Endothelial cell of umbilical vein (primary cell): ENCODE measurements around the gene TRPV2. TPM values are rescaled to one million over a fixed set of nuclear protein-coding genes. Genes with fewer than 3 reads are reported as not detected.

Experiments
- BruUV-seq: library from RNA; stranded (reverse); fragments of 400-500 nt; replicated peaks from 2 replicates; lab custom pipeline; 2021; lab: Mats Ljungman, UMichigan
- CTCF ChIA-PET: fragments of 300-600, 350-600 bp; sonication (Branson Sonifier 250); formaldehyde crosslinking; loops from one replicate; lab custom pipeline; 2021; ENCODE audit warnings: antibody characterized with exemption, inconsistent platforms; lab: Charles Lee
- POLR2A ChIA-PET: fragments of 300-600, 350-600 bp; sonication (Branson Sonifier 250); formaldehyde crosslinking; loops from one replicate; lab custom pipeline; 2021; ENCODE audit warnings: antibody characterized with exemption, inconsistent platforms; lab: Charles Lee
- DNase-seq: peaks from one replicate; pipeline ENCODE4 v3.0.0-alpha.2; 2011; ENCODE audit warnings: low read depth, low spot score
- FAIRE-seq: peaks from 2 replicates; lab custom pipeline; 2011; peaks lifted over from hg19 to GRCh38; lab: Jason Lieb, UNC
- H2AFZ ChIP-seq: 2 replicates; pipeline ENCODE4 v1.6.0; 2012; ENCODE audit warnings: low read depth, low read length, control low read depth, inconsistent platforms
- H3K27ac ChIP-seq: 2 replicates; pipeline ENCODE4 v1.5.1; 2011; ENCODE audit warnings: low read depth, mild to moderate bottlenecking, control low read depth, low read length, moderate library complexity; ENCODE audit not compliant: insufficient read depth
- H3K27me3 ChIP-seq, 2 experiments: 2 replicates each; pipeline versions ENCODE4 v1.6.0 to v1.6.1; 2011; ENCODE audit warnings: low read length in 2 of 2, mixed read lengths in 1 of 2; ENCODE audit not compliant: control insufficient read depth in 2 of 2, insufficient read depth in 2 of 2
- H3K36me3 ChIP-seq, 2 experiments: 2 replicates in 1 of 2; 3 replicates in 1 of 2; pipeline ENCODE4 v1.5.1; 2011; ENCODE audit warnings: low read length in 2 of 2, mild to moderate bottlenecking in 1 of 2, moderate library complexity in 1 of 2; ENCODE audit not compliant: control insufficient read depth in 2 of 2, insufficient read depth in 2 of 2; ENCODE audit errors: extremely low read depth in 1 of 2
- H3K4me1 ChIP-seq: 3 replicates; pipeline ENCODE4 v1.5.1; 2011; ENCODE audit warnings: mild to moderate bottlenecking, low read length; ENCODE audit not compliant: control insufficient read depth, insufficient read depth; ENCODE audit errors: extremely low read depth
- H3K4me2 ChIP-seq: 2 replicates; pipeline ENCODE4 v1.6.1; 2011; ENCODE audit warnings: low read length, control low read depth, mixed read lengths; ENCODE audit not compliant: insufficient read depth
- H3K4me3 ChIP-seq, 3 experiments: fragments of 200-600 bp in 1 of 3; sonication (generic), shearing (Covaris generic) in 1 of 3; replicated peaks in 1 of 3; 2 replicates each; pipeline ENCODE4 v1.5.1; 2011 to 2016; ENCODE audit warnings: control low read depth in 3 of 3, low read length in 3 of 3, mild to moderate bottlenecking in 2 of 3, inconsistent platforms in 1 of 3, low read depth in 1 of 3, moderate library complexity in 1 of 3; ENCODE audit not compliant: insufficient read depth in 1 of 3
- H3K79me2 ChIP-seq: 2 replicates; pipeline ENCODE4 v1.6.0; 2012; ENCODE audit warnings: low read length, inconsistent platforms; ENCODE audit not compliant: control insufficient read depth, insufficient read depth
- H3K9ac ChIP-seq: replicated peaks from 2 replicates; pipeline ENCODE3; 2011; ENCODE audit warnings: low read length, control low read depth; ENCODE audit not compliant: insufficient read depth; ENCODE audit errors: extremely low read depth
- H3K9me1 ChIP-seq: replicated peaks from 3 replicates; pipeline ENCODE4 v1.6.0; 2011; ENCODE audit warnings: mild to moderate bottlenecking, low read length; ENCODE audit not compliant: control insufficient read depth, insufficient read depth; ENCODE audit errors: extremely low read depth
- H3K9me3 ChIP-seq: replicated peaks from 2 replicates; pipeline ENCODE4 v1.5.1; 2012; ENCODE audit warnings: low read length, inconsistent platforms; ENCODE audit not compliant: control insufficient read depth, insufficient read depth
- H4K20me1 ChIP-seq: replicated peaks from 2 replicates; pipeline ENCODE3; 2011; ENCODE audit warnings: mild to moderate bottlenecking, low read length; ENCODE audit not compliant: control insufficient read depth, insufficient read depth; ENCODE audit errors: extremely low read depth
- CTCF ChIP-seq, 2 donors: IDR thresholded peaks; 1 replicate in 1 of 2; 2 replicates in 1 of 2; pipeline ENCODE4 v1.5.1; 2011; ENCODE audit warnings: low read length in 2 of 2, mild to moderate bottlenecking in 2 of 2, moderate library complexity in 2 of 2, control low read depth in 1 of 2, inconsistent platforms in 1 of 2, low read depth in 1 of 2; ENCODE audit not compliant: insufficient read depth in 1 of 2; ENCODE audit errors: extremely low read depth in 1 of 2
- EZH2 ChIP-seq: IDR thresholded peaks from 2 replicates; pipeline ENCODE4 v1.6.1; 2012; ENCODE audit warnings: borderline replicate concordance, low read depth, mild to moderate bottlenecking, moderate library complexity, low read length, inconsistent platforms; ENCODE audit not compliant: severe bottlenecking
- FOS ChIP-seq: IDR thresholded peaks from 2 replicates; pipeline ENCODE4 v1.6.1; 2011; ENCODE audit warnings: mild to moderate bottlenecking, low read length, moderate library complexity, borderline replicate concordance; ENCODE audit not compliant: insufficient read depth
- GATA2 ChIP-seq: IDR thresholded peaks from 2 replicates; pipeline ENCODE4 v1.7.0; 2011; ENCODE audit warnings: low read depth, mild to moderate bottlenecking, moderate library complexity, mixed read lengths, low read length; ENCODE audit not compliant: insufficient read length, insufficient read depth
- JUN ChIP-seq: IDR thresholded peaks from 2 replicates; pipeline ENCODE4 v1.6.1; 2011; ENCODE audit warnings: borderline replicate concordance, low read depth; ENCODE audit not compliant: insufficient read length, insufficient read depth
- MAX ChIP-seq: IDR thresholded peaks from 2 replicates; pipeline ENCODE4 v1.6.1; 2011; ENCODE audit not compliant: insufficient read depth, insufficient read length
- MYC ChIP-seq: IDR thresholded peaks from one replicate; pipeline ENCODE4 v1.6.1; 2011; ENCODE audit warnings: mild to moderate bottlenecking, low read depth, low read length
- POLR2A ChIP-seq: IDR thresholded peaks from 2 replicates; pipeline ENCODE4 v1.6.1; 2012; ENCODE audit warnings: low read depth, mild to moderate bottlenecking, control low read depth, low read length
- POLR2AphosphoS5 ChIP-seq: IDR thresholded peaks from 2 replicates; pipeline ENCODE4 v1.6.1; 2012; ENCODE audit warnings: low read depth, mild to moderate bottlenecking, control low read depth, low read length, moderate library complexity; ENCODE audit not compliant: insufficient read depth
- dilution Hi-C: fragments of 300-500 bp; cut with MboI; formaldehyde crosslinking; loops from one replicate; pipeline ENCODE4 v1.15.0; 2019; ENCODE audit warnings: low sequenced_read_pairs; ENCODE audit not compliant: extremely low pct_ligation_motif_present
- intact Hi-C: fragments of 100-400 bp; cut with micrococcal nuclease; formaldehyde crosslinking; loops from one replicate; pipeline ENCODE4 v1.10.0; 2022
- polyA plus RNA-seq, 4 experiments: library from polyadenylated mRNA; depleted of rRNA in 3 of 4; stranded (reverse) in 3 of 4; unstranded in 1 of 4; fragments of >200 nt; gene quantifications; 2 replicates each; pipeline versions ENCODE4 v1.2.1 to v1.2.3, GENCODE V29; 2011 to 2012; ENCODE audit warnings: missing spikeins in 1 of 4
- total RNA-seq: library from RNA; stranded (reverse); gene quantifications from 2 replicates; pipeline ENCODE4 v1.2.3, GENCODE V29; 2021

TRPV2 gene
- total and polyA plus RNA-seq, 2 donors (not counting 3 experiments of a cell fraction or from before 2014, with no cell fraction given), result 4.2 to 10.6 TPM

GRCh38 chr17:16466407-16466806 is 51.0 kb downstream of the TRPV2 start:
- FAIRE-seq, result no peak

GRCh38 chr17:16467044-16467443 is 51.7 kb downstream of the TRPV2 start:
- peaks cover 25% of the 10 kb centered on the region for H3K4me1 ChIP-seq

More at GRCh38 chr17:16466407-16466806, 51.0 kb downstream of the TRPV2 start:
- Histone ChIP-seq H3K9me3 (no peaks in the 10 kb centered on the region), H3K27ac (no peak overlapping the region), H3K79me2 (no peaks in the 10 kb centered on the region), H3K4me2 (no peak overlapping the region), H3K36me3 (no peaks in the 10 kb centered on the region), H3K27me3 (no peaks in the 10 kb centered on the region), H4K20me1 (no peaks in the 10 kb centered on the region), H3K9me1 (no peaks in the 10 kb centered on the region), H3K9ac (no peak overlapping the region), H2AFZ (no peak overlapping the region), H3K4me3 (no peak overlapping the region), H3K4me1 (peaks cover 25% of the 10 kb centered on the region)
- dilution Hi-C loops (no loop called here), intact Hi-C loops (no loop called here)
- POLR2A ChIA-PET, result no interaction called here
- CTCF ChIA-PET, result interaction anchor here (1.1 to 5.3 kb wide), 2 partner anchors 10 to 13 kb away, joined by 3 to 42 read pairs; no protein-coding TSS in a partner anchor
- no peak for DNase-seq
- no TSS peak for BruUV-seq
- TF ChIP-seq JUN (no peak), GATA2 (no peak), FOS (no peak), MAX (no peak)

More at GRCh38 chr17:16467044-16467443, 51.7 kb downstream of the TRPV2 start:
- no peak overlapping the region for H3K4me3 ChIP-seq
- FAIRE-seq (no peak), DNase-seq (no peak)
- no peaks in the 10 kb centered on the region for H3K79me2 ChIP-seq
- no TSS peak for BruUV-seq
- intact Hi-C loops, result no loop called here
- H3K9me1 ChIP-seq, result no peaks in the 10 kb centered on the region
- no peaks in the 10 kb centered on the region for H4K20me1 ChIP-seq
- CTCF ChIA-PET, result interaction anchor here (1.1 to 6.2 kb wide), 3 partner anchors 9 to 54 kb away, joined by 3 to 43 read pairs (median 14); no protein-coding TSS in a partner anchor
- TF ChIP-seq MAX, result no peak
- TF ChIP-seq GATA2, result no peak
- TF ChIP-seq JUN, result no peak
- no peak for TF ChIP-seq POLR2AphosphoS5
- no peak for TF ChIP-seq EZH2
- no peak for TF ChIP-seq MYC
- TF ChIP-seq FOS, result no peak
- no peak for TF ChIP-seq POLR2A
- TF ChIP-seq CTCF (IDR thresholded peaks at IDR 0.05; ENCODE audit: extremely low read depth in 1 of 2, insufficient read depth in 1 of 2, low read depth in 1 of 2, low read length in 2 of 2), result no peak
- H3K9me3 ChIP-seq, result no peaks in the 10 kb centered on the region
- H3K27ac ChIP-seq, result no peak overlapping the region
- no peak overlapping the region for H3K4me2 ChIP-seq
- no peaks in the 10 kb centered on the region for H3K27me3 ChIP-seq
- no peaks in the 10 kb centered on the region for H3K36me3 ChIP-seq
- H2AFZ ChIP-seq, result no peak overlapping the region
- dilution Hi-C loops, result no loop called here
- H3K9ac ChIP-seq, result no peak overlapping the region
- POLR2A ChIA-PET, result no interaction called here
